GM23338 (cell line): ENCODE results near the gene NECTIN2. TPM values are rescaled to one million over a fixed set of nuclear protein-coding genes. Genes with fewer than 3 reads are reported as not detected.
"Not testable (repeated sequence)": the region's sequence is repeated elsewhere in the genome, so short reads cannot be mapped to it uniquely, and the experiment has no call there.

Source experiments
- ATAC-seq: fragments of 200-7000 bp; cut with Tn5 transposase; 3 replicates; pipeline ENCODE4 v1.9.1; 2020
- DNase-seq: peaks from one replicate; pipeline ENCODE4 v3.0.0-alpha.2; 2015; ENCODE audit warnings: low spot score
- H2AFZ ChIP-seq: fragments of 200-600 bp; sonication (generic); 2 replicates; pipeline ENCODE4 v1.8.0; 2016; ENCODE audit warnings: antibody characterized with exemption, mild to moderate bottlenecking, moderate library complexity
- H3F3A ChIP-seq: fragments of 200-600 bp; sonication (generic); replicated peaks from 2 replicates; pipeline ENCODE4 v1.8.0; 2017; ENCODE audit warnings: antibody characterized with exemption, mixed run types, low read depth
- H3K27ac ChIP-seq: fragments of 200-600 bp; sonication (generic); 2 replicates; pipeline ENCODE4 v1.6.1; 2016; ENCODE audit warnings: low read depth
- H3K27me3 ChIP-seq: fragments of 200-600 bp; sonication (generic); 2 replicates; pipeline ENCODE4 v1.8.0; 2016; ENCODE audit warnings: mild to moderate bottlenecking, mixed run types, moderate library complexity; ENCODE audit not compliant: insufficient read depth
- H3K36me3 ChIP-seq: fragments of 200-600 bp; sonication (generic); 2 replicates; pipeline ENCODE4 v1.8.0; 2016; ENCODE audit warnings: mild to moderate bottlenecking; ENCODE audit not compliant: insufficient read depth
- H3K4me1 ChIP-seq: fragments of 200-600 bp; sonication (generic); 2 replicates; pipeline ENCODE4 v1.8.0; 2016; ENCODE audit warnings: mild to moderate bottlenecking, moderate library complexity; ENCODE audit not compliant: insufficient read depth
- H3K4me2 ChIP-seq: fragments of 200-600 bp; sonication (generic); 2 replicates; pipeline ENCODE4 v1.7.1; 2017; ENCODE audit warnings: mixed run types
- H3K4me3 ChIP-seq: fragments of 200-600 bp; sonication (generic); 2 replicates; pipeline ENCODE4 v1.6.1; 2016; ENCODE audit warnings: mixed run types
- H3K79me2 ChIP-seq: fragments of 200-600 bp; sonication (generic); replicated peaks from 2 replicates; pipeline ENCODE4 v1.8.0; 2017; ENCODE audit warnings: mild to moderate bottlenecking; ENCODE audit not compliant: insufficient read depth
- H3K9me2 ChIP-seq: fragments of 200-600 bp; sonication (generic); 2 replicates; pipeline ENCODE4 v1.8.0; 2017; ENCODE audit not compliant: insufficient read depth
- H4K20me1 ChIP-seq: fragments of 200-600 bp; sonication (generic); replicated peaks from 2 replicates; pipeline ENCODE4 v1.8.0; 2017; ENCODE audit warnings: mild to moderate bottlenecking; ENCODE audit not compliant: insufficient read depth
- H3K27ac Mint-ChIP-seq: 2 replicates; pipeline ENCODE4 v1.8.0; 2020; ENCODE audit warnings: inconsistent platforms, mild to moderate bottlenecking, moderate library complexity, mixed read lengths
- H3K27me3 Mint-ChIP-seq: 3 replicates; pipeline ENCODE4 v1.8.0; 2022; ENCODE audit warnings: low read depth, mild to moderate bottlenecking, moderate library complexity, mixed read lengths, inconsistent platforms; ENCODE audit not compliant: insufficient read depth, poor library complexity
- H3K36me3 Mint-ChIP-seq: 3 replicates; pipeline ENCODE4 v1.8.0; 2021; ENCODE audit warnings: low read depth, mild to moderate bottlenecking, inconsistent platforms, moderate library complexity, mixed read lengths
- H3K4me1 Mint-ChIP-seq: 3 replicates; pipeline ENCODE4 v1.8.0; 2020; ENCODE audit warnings: mild to moderate bottlenecking, inconsistent platforms, mixed read lengths
- H3K4me3 Mint-ChIP-seq: 3 replicates; pipeline ENCODE4 v1.8.0; 2021; ENCODE audit warnings: moderate library complexity, mild to moderate bottlenecking, inconsistent platforms, mixed read lengths
- H3K9me3 Mint-ChIP-seq: 3 replicates; pipeline ENCODE4 v1.8.0; 2020; ENCODE audit warnings: moderate library complexity, mild to moderate bottlenecking, inconsistent platforms, mixed read lengths
- ETS1 ChIP-seq: IDR thresholded peaks from 2 replicates; pipeline ENCODE4 v1.6.1; 2016; ENCODE audit warnings: antibody characterized with exemption
- EZH2phosphoT487 ChIP-seq: fragments of 200-600 bp; sonication (generic); IDR thresholded peaks from one replicate; pipeline ENCODE4 v1.8.1; 2018; ENCODE audit warnings: antibody characterized with exemption; ENCODE audit not compliant: unreplicated experiment
- NANOG ChIP-seq: IDR thresholded peaks from 2 replicates; pipeline ENCODE4 v1.6.1; 2016; ENCODE audit warnings: antibody characterized with exemption, borderline replicate concordance
- POLR2AphosphoS5 ChIP-seq: IDR thresholded peaks from 2 replicates; pipeline ENCODE4 v1.6.1; 2016; ENCODE audit warnings: antibody characterized with exemption, low read depth
- polyA plus RNA-seq: library from polyadenylated mRNA; unstranded; fragments of >200 nt; fragmentation: Nextera tagmentation; extraction: Ambion mirVana; gene quantifications from 2 replicates; pipeline ENCODE4 v1.2.1, GENCODE V29; 2016
- total RNA-seq: library from RNA; depleted of rRNA; stranded (reverse); fragments of >200 nt; shearing (Covaris generic); gene quantifications from 2 replicates; pipeline ENCODE4 v1.2.3, GENCODE V29; 2014
- TF ChIP-seq, protein P1 (sequence below), 2 experiments: fragments of 200-600 bp in 1 of 2; sonication (generic) in 1 of 2; conservative IDR thresholded peaks; 2 replicates each; pipeline versions ENCODE4 v1.5.1 to v1.6.1; 2016 to 2017; ENCODE audit warnings: antibody characterized with exemption in 2 of 2, low read depth in 2 of 2, mild to moderate bottlenecking in 2 of 2, moderate library complexity in 1 of 2

Gene NECTIN2
- total and polyA plus RNA-seq, 2 experiments from 2014 or later, result 109 to 230 TPM

DNA sequence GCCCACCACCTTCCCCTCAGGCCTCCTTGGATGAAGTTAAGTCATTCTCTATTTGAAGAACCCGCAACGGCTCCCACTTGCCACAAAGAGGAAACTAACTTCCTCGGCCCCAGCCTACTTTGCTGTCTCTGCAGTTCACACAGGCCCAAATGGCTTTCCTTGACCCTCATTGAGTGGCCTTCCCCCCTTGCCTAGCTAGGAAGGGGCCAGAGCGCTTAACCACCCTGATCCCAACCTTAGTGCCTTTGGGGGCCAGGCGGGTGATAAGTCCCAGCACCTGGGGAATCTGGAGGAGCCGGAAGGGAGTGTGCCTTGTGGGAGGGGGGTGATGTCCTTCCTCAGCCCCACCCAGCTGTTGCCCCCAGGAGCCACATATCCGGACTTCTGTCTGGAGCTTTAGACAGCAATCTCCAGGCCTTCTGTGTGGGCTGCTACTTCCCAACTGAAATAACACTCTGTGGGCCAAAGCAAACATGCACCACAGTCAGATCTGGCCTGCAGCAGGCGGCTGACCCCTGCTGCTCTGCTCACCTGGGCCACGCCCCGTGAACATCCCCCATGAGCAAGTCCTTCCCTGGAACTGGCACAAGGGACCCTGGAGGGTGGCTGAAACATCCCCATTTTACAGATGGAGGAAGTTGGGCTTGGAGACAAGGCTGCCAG, 10.5 kb downstream of the NECTIN2 start (continued):
- TF ChIP-seq, protein P1, sequence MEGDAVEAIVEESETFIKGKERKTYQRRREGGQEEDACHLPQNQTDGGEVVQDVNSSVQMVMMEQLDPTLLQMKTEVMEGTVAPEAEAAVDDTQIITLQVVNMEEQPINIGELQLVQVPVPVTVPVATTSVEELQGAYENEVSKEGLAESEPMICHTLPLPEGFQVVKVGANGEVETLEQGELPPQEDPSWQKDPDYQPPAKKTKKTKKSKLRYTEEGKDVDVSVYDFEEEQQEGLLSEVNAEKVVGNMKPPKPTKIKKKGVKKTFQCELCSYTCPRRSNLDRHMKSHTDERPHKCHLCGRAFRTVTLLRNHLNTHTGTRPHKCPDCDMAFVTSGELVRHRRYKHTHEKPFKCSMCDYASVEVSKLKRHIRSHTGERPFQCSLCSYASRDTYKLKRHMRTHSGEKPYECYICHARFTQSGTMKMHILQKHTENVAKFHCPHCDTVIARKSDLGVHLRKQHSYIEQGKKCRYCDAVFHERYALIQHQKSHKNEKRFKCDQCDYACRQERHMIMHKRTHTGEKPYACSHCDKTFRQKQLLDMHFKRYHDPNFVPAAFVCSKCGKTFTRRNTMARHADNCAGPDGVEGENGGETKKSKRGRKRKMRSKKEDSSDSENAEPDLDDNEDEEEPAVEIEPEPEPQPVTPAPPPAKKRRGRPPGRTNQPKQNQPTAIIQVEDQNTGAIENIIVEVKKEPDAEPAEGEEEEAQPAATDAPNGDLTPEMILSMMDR (conservative IDR thresholded peaks at IDR 0.05; ENCODE audit: low read depth in 2 of 2), result no peak
- no peak for TF ChIP-seq NANOG
- no peak for TF ChIP-seq ETS1
- TF ChIP-seq POLR2AphosphoS5, result no peak

GRCh38 chr19:44857837-44858236, 11.7 kb downstream of the NECTIN2 start:
- Histone ChIP-seq H3K27me3 (no peaks in the 10 kb centered on the region), H3K27ac (no peak overlapping the region), H3K79me2 (peaks cover 98% of the 10 kb centered on the region), H3F3A (peaks cover 7% of the 10 kb centered on the region; the same call in 1 of the 2 replicates), H3K4me1 (peaks cover 5% of the 10 kb centered on the region; the same call in 1 of the 2 replicates), H3K4me2 (no peak overlapping the region), H3K9me2 (no peaks in the 10 kb centered on the region), H3K4me3 (no peak overlapping the region), H4K20me1 (peaks cover 78% of the 10 kb centered on the region), H3K36me3 (peaks cover 12% of the 10 kb centered on the region), H2AFZ (no peak overlapping the region)
- no peak for TF ChIP-seq EZH2phosphoT487
- Mint-ChIP-seq H3K9me3 (no peaks in the 10 kb centered on the region; the same call in 2 of the 3 replicates), H3K27ac (no peak overlapping the region), H3K27me3 (peaks cover 3% of the 10 kb centered on the region), H3K4me3 (no peak overlapping the region), H3K4me1 (peaks cover 4% of the 10 kb centered on the region), H3K36me3 (peaks cover 46% of the 10 kb centered on the region)
- DNase-seq, result no peak
- ATAC-seq, result no peak

GRCh38 chr19:44861576-44861975, 15.5 kb downstream of the NECTIN2 start:
- not testable (repeated sequence) for H3F3A ChIP-seq, H3K4me1 Mint-ChIP-seq, DNase-seq, H3K27me3 Mint-ChIP-seq, H3K27ac ChIP-seq, H3K4me3 ChIP-seq, H2AFZ ChIP-seq, H3K4me3 Mint-ChIP-seq, H3K27ac Mint-ChIP-seq, H3K4me1 ChIP-seq, ATAC-seq, H3K27me3 ChIP-seq, H3K9me3 Mint-ChIP-seq, H3K4me2 ChIP-seq, H3K9me2 ChIP-seq
- peaks cover 66% of the 10 kb centered on the region for H3K79me2 ChIP-seq
- H4K20me1 ChIP-seq, result peaks cover 57% of the 10 kb centered on the region
- peaks cover 15% of the 10 kb centered on the region for H3K36me3 ChIP-seq
- peaks cover 52% of the 10 kb centered on the region for H3K36me3 Mint-ChIP-seq
